Measurements from ENCODE around the gene IFT20. TPM values are rescaled to one million over a fixed set of nuclear protein-coding genes. Genes with fewer than 3 reads are reported as not detected.

The IFT20 gene
- total RNA-seq, 2 experiments from 2014 or later: 16.3 to 23.9 TPM

DNA sequence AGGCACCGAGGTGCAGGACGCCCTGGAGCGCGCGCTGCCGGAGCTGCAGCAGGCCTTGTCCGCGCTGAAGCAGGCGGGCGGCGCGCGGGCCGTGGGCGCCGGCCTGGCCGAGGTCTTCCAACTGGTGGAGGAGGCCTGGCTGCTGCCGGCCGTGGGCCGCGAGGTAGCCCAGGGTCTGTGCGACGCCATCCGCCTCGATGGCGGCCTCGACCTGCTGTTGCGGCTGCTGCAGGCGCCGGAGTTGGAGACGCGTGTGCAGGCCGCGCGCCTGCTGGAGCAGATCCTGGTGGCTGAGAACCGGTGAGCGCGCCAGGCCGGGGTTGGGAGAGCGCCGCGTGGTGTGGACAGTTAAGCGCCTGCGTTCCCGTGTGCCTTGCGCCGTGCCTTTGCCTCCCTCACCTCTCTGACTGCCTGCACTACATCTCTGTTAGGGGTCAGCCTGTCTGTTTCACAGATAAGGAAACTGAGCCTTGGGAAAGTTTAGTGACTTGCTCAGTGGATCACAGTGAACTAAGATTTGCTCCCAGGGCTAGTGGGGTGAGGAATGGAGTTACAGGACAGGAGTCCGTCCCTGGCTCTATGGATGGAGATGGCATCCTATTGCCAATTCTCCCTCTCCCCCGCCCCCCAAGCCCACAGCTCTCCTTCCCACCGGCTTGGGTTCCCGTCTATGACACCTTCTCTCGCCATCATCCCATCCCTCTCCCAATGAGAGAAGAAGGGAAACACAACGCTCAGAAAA, 37.1 kb upstream of the IFT20 start:
- Histone ChIP-seq H2AFZ (ENCODE audit: low read length) (peak overlapping the region; percentile 72), H3K4me2 (ENCODE audit: low read length) (peak overlapping the region; percentile 91), H3K4me1 (ENCODE audit: insufficient read depth, low read length, poor library complexity, severe bottlenecking) (peaks cover 20% of the 10 kb centered on the region), H3K4me3 (ENCODE audit: low read depth, low read length, poor library complexity, severe bottlenecking) (peak overlapping the region; percentile 80), H4K20me1 (ENCODE audit: insufficient read depth, low read length) (no peaks in the 10 kb centered on the region), H3K79me2 (ENCODE audit: insufficient read depth, low read depth, low read length) (no peaks in the 10 kb centered on the region), H3K9me3 (ENCODE audit: low read length) (no peaks in the 10 kb centered on the region), H3K36me3 (ENCODE audit: insufficient read depth, low read length) (no peaks in the 10 kb centered on the region), H3K9me2 (ENCODE audit: insufficient read depth, low read length) (no peaks in the 10 kb centered on the region), H3K27ac (ENCODE audit: low read depth, low read length, poor library complexity, severe bottlenecking) (peak overlapping the region; percentile 30)
- intact Hi-C loops (cut with micrococcal nuclease; ENCODE audit: unreplicated experiment): no loop called here
- POLR2A ChIA-PET: no interaction called here
- TF ChIP-seq CTCF (conservative IDR thresholded peaks at IDR 0.05; ENCODE audit: low read length) (no peak), EZH2phosphoT487 (IDR thresholded peaks at IDR 0.05; ENCODE audit: borderline replicate concordance, low read depth, low read length) (no peak)
- peak; percentile 41 for DNase-seq (ENCODE audit: low spot score)
- no TSS peak for BruUV-seq (replicated peaks)
- CTCF ChIA-PET (ENCODE audit: unreplicated experiment): no interaction called here

DNA sequence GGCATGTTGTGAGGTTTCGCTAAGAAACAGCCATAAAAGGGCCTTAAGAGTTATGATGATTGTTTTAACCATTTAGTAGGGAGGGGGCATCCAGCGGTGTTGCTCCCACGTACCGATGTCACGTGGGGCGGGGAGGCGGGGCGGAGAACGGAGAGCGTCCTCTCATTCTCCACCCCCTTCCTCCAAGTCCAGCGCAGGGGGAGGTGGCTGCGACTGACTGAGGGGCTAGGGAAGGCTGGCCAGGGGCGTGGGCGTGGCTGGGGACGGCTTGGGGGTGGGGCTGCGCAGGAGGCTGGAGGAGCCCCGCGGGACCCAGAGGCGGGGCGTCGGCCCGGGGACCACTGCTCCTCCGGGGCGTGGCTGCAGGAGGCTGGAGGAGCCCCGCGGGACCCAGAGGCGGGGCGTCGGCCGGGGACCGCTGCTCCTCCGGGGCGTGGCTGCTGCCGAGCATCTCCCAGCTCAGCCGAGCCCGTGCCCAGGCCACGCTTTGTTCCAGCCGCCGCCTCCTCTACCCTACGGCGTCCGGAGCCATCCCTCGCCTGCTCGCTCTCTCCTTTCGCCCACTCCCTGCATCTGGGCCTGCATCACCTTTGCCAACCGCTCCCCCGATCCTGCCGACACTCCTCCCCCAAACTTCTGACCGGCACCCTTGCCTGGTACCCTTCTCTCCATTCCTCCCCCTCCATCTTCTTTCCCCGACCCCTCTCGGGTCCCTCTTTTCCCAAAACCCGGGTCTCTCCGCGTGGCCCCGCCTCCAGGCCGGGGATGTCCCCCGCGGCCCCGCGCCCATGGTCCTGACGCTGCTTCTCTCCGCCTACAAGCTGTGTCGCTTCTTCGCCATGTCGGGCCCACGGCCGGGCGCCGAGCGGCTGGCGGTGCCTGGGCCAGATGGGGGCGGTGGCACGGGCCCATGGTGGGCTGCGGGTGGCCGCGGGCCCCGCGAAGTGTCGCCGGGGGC, 36.3 kb upstream of the IFT20 start, which contains the start of gene SARM1:
Gene SARM1 (plus strand): TSS at position 450 of the 958 bp plus-strand sequence. CDS start 339 bp downstream, at position 789.
- Histone ChIP-seq H3K27ac (ENCODE audit: low read depth, low read length, poor library complexity, severe bottlenecking) (peak within 1 kb of the TSS; percentile 32), H2AFZ (ENCODE audit: low read length) (peak within 1 kb of the TSS; percentile 72)
- no peak for TF ChIP-seq CTCF (conservative IDR thresholded peaks at IDR 0.05; ENCODE audit: low read length)
- TF ChIP-seq EZH2phosphoT487 (IDR thresholded peaks at IDR 0.05; ENCODE audit: borderline replicate concordance, low read depth, low read length): no peak

More for the DNA sequence above, 36.3 kb upstream of the IFT20 start, which contains the start of gene SARM1:
- DNase-seq (ENCODE audit: low spot score): peak; percentile 91
- H3K79me2 ChIP-seq (ENCODE audit: insufficient read depth, low read depth, low read length): no peaks in the 10 kb centered on the region
- peaks cover 20% of the 10 kb centered on the region for H3K4me1 ChIP-seq (ENCODE audit: insufficient read depth, low read length, poor library complexity, severe bottlenecking)
- no peaks in the 10 kb centered on the region for H3K9me3 ChIP-seq (ENCODE audit: low read length)
- H3K9me2 ChIP-seq (ENCODE audit: insufficient read depth, low read length): no peaks in the 10 kb centered on the region
- ChIA-PET POLR2A (interaction anchor here (0.6 to 2.7 kb wide), 2 partner anchors 10 to 14 kb away, joined by 3 to 11 read pairs; partner anchors contain the start of gene POLDIP2), CTCF (ENCODE audit: unreplicated experiment) (no interaction called here)
- H4K20me1 ChIP-seq (ENCODE audit: insufficient read depth, low read length): no peaks in the 10 kb centered on the region
- no TSS peak for BruUV-seq (replicated peaks)
- peak within 1 kb of the TSS; percentile 80 for H3K4me3 ChIP-seq (ENCODE audit: low read depth, low read length, poor library complexity, severe bottlenecking)
- intact Hi-C loops (cut with micrococcal nuclease; ENCODE audit: unreplicated experiment): loop anchor here (1.0 to 2.0 kb wide), 2 partner anchors 14 to 37 kb away; partner anchors contain the start of genes IFT20, POLDIP2 and TNFAIP1
- peak within 1 kb of the TSS; percentile 91 for H3K4me2 ChIP-seq (ENCODE audit: low read length)
- H3K36me3 ChIP-seq (ENCODE audit: insufficient read depth, low read length): no peaks in the 10 kb centered on the region

Measured in OCI-LY7 (cell line).